ENCODE data around the gene LMOD1. TPM values are rescaled to one million over a fixed set of nuclear protein-coding genes. Genes with fewer than 3 reads are reported as not detected.
"Not testable (repeated sequence)": the region's sequence is repeated elsewhere in the genome, so short reads cannot be mapped to it uniquely, and the experiment has no call there.

Gene LMOD1
- total and polyA plus RNA-seq, 12 donors = 1.3 to 171 (median 76.1) TPM

DNA sequence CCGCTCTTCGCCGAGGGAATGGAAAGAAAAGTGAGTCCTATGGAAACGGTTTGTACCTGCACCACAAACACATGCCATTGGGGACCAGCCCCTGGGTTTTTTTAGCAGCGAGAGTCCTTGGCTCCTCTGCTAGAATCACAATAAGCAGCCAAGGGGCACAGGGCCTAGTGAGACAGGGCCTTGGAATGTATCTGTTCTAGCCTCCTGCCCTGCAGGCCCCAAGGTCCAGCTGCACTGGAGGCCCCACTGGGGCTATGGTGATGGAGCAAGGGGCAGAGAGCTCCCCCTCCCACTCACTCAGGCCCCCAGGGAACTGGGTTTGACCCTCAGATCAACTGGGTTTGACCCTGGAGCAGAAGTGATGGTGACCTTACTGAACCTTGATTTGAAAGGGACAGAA is 43.2 kb downstream of the LMOD1 start:
- WGBS, 4 donors = 49 to 83% (median 55%) methylated on average over 5 of the region's 5 CpGs
- peaks cover 16 to 54% of the 10 kb centered on the region in 2 donors for H3K4me1 ChIP-seq (replicated peaks in 1 of 2)
- DNase-seq = peak in 2 of 7 donors; percentile 39 to 57
- H3K27ac ChIP-seq = peak overlapping the region in 3 of 5 donors; percentile 63 to 89 (median 78)
- peaks cover 0 to 15% of the 10 kb centered on the region in 2 donors for H3K36me3 ChIP-seq (replicated peaks in 1 of 2)
- TF ChIP-seq POLR2A (IDR thresholded peaks at IDR 0.05) = no peak
- TF ChIP-seq, protein P1, sequence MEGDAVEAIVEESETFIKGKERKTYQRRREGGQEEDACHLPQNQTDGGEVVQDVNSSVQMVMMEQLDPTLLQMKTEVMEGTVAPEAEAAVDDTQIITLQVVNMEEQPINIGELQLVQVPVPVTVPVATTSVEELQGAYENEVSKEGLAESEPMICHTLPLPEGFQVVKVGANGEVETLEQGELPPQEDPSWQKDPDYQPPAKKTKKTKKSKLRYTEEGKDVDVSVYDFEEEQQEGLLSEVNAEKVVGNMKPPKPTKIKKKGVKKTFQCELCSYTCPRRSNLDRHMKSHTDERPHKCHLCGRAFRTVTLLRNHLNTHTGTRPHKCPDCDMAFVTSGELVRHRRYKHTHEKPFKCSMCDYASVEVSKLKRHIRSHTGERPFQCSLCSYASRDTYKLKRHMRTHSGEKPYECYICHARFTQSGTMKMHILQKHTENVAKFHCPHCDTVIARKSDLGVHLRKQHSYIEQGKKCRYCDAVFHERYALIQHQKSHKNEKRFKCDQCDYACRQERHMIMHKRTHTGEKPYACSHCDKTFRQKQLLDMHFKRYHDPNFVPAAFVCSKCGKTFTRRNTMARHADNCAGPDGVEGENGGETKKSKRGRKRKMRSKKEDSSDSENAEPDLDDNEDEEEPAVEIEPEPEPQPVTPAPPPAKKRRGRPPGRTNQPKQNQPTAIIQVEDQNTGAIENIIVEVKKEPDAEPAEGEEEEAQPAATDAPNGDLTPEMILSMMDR (IDR thresholded peaks at IDR 0.05) = no peak
- intact Hi-C loops (cut with DNase I) = no loop called here
- no peak overlapping the region for H3K4me3 ChIP-seq
- no peaks in the 10 kb centered on the region for H3K27me3 ChIP-seq
- no peaks in the 10 kb centered on the region for H3K9me3 ChIP-seq (replicated peaks in 1 of 3)

DNA sequence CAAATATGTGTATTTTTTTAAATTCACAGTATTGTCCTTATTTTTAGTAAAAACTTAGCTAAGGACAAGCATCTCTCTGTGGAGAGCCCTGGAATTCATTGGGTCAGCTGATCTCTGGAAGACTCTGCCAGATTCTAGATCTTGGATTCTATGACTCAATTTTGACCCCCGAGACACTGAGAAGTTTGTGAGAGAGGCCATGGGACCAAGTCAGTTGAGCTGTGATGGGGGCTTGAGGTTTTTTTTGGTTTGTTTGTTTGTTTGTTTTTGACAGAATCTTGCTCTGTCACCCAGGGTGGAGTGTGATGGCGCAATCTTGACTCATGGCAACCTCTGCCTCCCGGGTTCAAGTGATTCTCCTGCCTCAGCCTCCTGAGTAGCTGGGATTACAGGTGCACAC is 44.1 kb downstream of the LMOD1 start:
- DNase-seq = no peak
- Histone ChIP-seq H3K36me3 (replicated peaks in 1 of 2) (peaks cover 0 to 20% of the 10 kb centered on the region in 2 donors), H3K27ac (peak overlapping the region in 2 of 5 donors; percentile 78 to 89), H3K27me3 (no peaks in the 10 kb centered on the region), H3K4me1 (replicated peaks in 1 of 2) (peaks cover 16 to 54% of the 10 kb centered on the region in 2 donors), H3K9me3 (replicated peaks in 1 of 3) (no peaks in the 10 kb centered on the region), H3K4me3 (no peak overlapping the region)
- TF ChIP-seq POLR2A (IDR thresholded peaks at IDR 0.05) = no peak
- TF ChIP-seq, protein P1 (IDR thresholded peaks at IDR 0.05) = no peak
- WGBS, 4 donors = 53 to 74% (median 66%) methylated on average over 3 of the region's 3 CpGs
- intact Hi-C loops (cut with DNase I) = no loop called here

DNA sequence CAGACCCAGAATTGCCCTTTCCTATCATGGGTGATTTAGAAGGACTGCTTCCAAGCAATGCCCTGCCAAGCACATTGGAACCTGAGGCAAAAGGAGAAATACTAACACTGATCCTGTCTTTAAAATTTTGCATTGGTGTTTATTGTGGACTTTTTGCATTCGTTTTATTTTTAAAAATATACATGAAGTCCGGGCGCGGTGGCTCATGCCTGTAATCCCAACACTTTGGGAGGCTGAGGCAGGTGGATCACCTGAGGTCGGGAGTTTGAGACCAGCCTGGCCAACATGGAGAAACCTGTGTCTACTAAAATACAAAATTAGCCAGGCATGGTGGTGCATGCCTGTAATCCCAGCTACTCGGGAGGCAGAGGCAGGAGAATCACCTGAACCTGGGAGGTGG is 45.3 kb downstream of the LMOD1 start:
- WGBS, 4 donors = 76 to 86% (median 84%) methylated on average over 6 of the region's 6 CpGs
- H3K36me3 ChIP-seq (replicated peaks in 1 of 2) = peaks cover 0 to 20% of the 10 kb centered on the region in 2 donors
- peaks cover 14 to 48% of the 10 kb centered on the region in 2 donors for H3K4me1 ChIP-seq (replicated peaks in 1 of 2)
- intact Hi-C loops (cut with DNase I); H3K9me3 ChIP-seq (replicated peaks in 1 of 3); DNase-seq; H3K4me3 ChIP-seq; H3K27me3 ChIP-seq: not testable (repeated sequence)
- H3K27ac ChIP-seq = peak overlapping the region in 3 of 5 donors; percentile 11 to 57 (median 50)

DNA sequence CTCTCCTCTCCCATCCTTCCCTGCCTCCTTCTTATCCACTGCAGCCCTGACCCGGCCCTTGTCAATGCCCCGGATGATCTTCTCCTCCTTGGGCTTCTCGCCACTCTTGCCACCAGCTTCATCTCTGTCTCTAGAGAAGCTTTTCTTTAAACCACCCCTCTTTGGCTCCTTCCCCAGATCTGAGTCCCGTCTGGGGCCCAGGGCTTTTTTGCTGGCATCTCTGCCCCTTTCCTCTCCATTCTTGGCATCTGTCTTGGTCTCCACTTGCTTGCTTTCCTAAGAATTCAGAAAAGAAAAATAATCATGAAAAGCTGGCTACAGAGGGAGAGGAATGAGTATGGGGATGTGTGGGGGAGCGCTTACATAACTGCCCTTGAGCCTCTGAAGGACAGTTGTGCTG is 45.9 kb downstream of the LMOD1 start:
- WGBS, 4 donors = 43 to 51% (median 45%) methylated on average over 5 of the region's 5 CpGs
- H3K4me1 ChIP-seq (replicated peaks in 1 of 2) = peaks cover 8 to 43% of the 10 kb centered on the region in 2 donors
- intact Hi-C loops (cut with DNase I) = no loop called here
- peak overlapping the region in 3 of 5 donors; percentile 30 to 57 (median 50) for H3K27ac ChIP-seq
- DNase-seq = no peak
- TF ChIP-seq POLR2A (IDR thresholded peaks at IDR 0.05) = no peak
- TF ChIP-seq, protein P1 (IDR thresholded peaks at IDR 0.05) = no peak
- H3K4me3 ChIP-seq = no peak overlapping the region
- H3K9me3 ChIP-seq (replicated peaks in 1 of 3) = no peaks in the 10 kb centered on the region
- H3K27me3 ChIP-seq = no peaks in the 10 kb centered on the region
- peaks cover 0 to 20% of the 10 kb centered on the region in 2 donors for H3K36me3 ChIP-seq (replicated peaks in 1 of 2)

Data from adrenal gland (tissue), 12 donors.